ENCODE results near the gene NRP1. TPM values are rescaled to one million over a fixed set of nuclear protein-coding genes. Genes with fewer than 3 reads are reported as not detected.

The NRP1 gene
- total and polyA plus RNA-seq, 8 donors: 79.8 to 203 (median 164) TPM

DNA sequence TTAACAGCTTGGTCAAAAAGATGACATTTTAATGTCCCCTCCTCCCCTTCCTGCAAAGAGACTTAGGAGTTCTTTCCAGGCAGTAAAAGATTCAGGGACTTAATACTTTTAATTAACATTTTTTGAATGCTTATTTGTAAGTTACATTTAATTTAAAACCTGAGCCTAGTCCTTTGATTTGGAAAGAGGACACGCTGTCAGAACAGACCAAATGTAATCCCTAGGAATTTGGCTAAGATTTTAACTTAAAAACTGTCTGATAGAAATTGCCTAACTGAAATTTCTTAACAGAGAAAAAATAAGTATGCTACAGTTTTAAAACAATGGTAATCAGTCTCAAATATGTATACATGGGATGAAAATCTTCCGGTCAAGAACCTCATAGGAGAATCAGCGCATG lies 98.5 kb downstream of the NRP1 start:
- H3K27me3 ChIP-seq: no peaks in the 10 kb centered on the region
- H3K4me1 ChIP-seq: peaks cover 7 to 14% of the 10 kb centered on the region in 2 donors
- ATAC-seq (no peak), DNase-seq (no peak)
- no peaks in the 10 kb centered on the region for H3K36me3 ChIP-seq
- peak overlapping the region; percentile 2 to 20 for H3K27ac ChIP-seq
- intact Hi-C loops (cut with DNase I): no loop called here
- H3K4me3 ChIP-seq: no peak overlapping the region
- H3K9me3 ChIP-seq: no peaks in the 10 kb centered on the region
- TF ChIP-seq CTCF (IDR thresholded peaks at IDR 0.05): no peak

GRCh38 chr10:33235251-33235884 lies 99.1 kb downstream of the NRP1 start:
- ATAC-seq (no peak), DNase-seq (no peak)
- Histone ChIP-seq H3K36me3 (no peaks in the 10 kb centered on the region), H3K9me3 (no peaks in the 10 kb centered on the region), H3K27ac (no peak overlapping the region), H3K27me3 (no peaks in the 10 kb centered on the region), H3K4me1 (peaks cover 4 to 14% of the 10 kb centered on the region in 2 donors), H3K4me3 (no peak overlapping the region)
- intact Hi-C loops (cut with DNase I): no loop called here
- no peak for TF ChIP-seq CTCF (IDR thresholded peaks at IDR 0.05)

GRCh38 chr10:33234831-33235237 lies 99.6 kb downstream of the NRP1 start:
- ATAC-seq (no peak), DNase-seq (no peak)
- Histone ChIP-seq H3K4me1 (peaks cover 7 to 14% of the 10 kb centered on the region in 2 donors), H3K27ac (peak overlapping the region in 1 of 2 donors; percentile 24), H3K36me3 (no peaks in the 10 kb centered on the region), H3K9me3 (no peaks in the 10 kb centered on the region), H3K27me3 (no peaks in the 10 kb centered on the region), H3K4me3 (no peak overlapping the region)
- TF ChIP-seq CTCF (IDR thresholded peaks at IDR 0.05): no peak
- intact Hi-C loops (cut with DNase I): no loop called here

- intact Hi-C loops (cut with DNase I): no loop called here
- ATAC-seq (no peak), DNase-seq (no peak)
- TF ChIP-seq CTCF (IDR thresholded peaks at IDR 0.05): no peak
- Histone ChIP-seq H3K4me3 (no peak overlapping the region), H3K9me3 (no peaks in the 10 kb centered on the region), H3K36me3 (no peaks in the 10 kb centered on the region), H3K4me1 (peaks cover 14 to 17% of the 10 kb centered on the region in 2 donors), H3K27ac (peak overlapping the region in 1 of 2 donors; percentile 37), H3K27me3 (no peaks in the 10 kb centered on the region)
Observed at GRCh38 chr10:33233635-33234034, 100.8 kb downstream of the NRP1 start.

DNA sequence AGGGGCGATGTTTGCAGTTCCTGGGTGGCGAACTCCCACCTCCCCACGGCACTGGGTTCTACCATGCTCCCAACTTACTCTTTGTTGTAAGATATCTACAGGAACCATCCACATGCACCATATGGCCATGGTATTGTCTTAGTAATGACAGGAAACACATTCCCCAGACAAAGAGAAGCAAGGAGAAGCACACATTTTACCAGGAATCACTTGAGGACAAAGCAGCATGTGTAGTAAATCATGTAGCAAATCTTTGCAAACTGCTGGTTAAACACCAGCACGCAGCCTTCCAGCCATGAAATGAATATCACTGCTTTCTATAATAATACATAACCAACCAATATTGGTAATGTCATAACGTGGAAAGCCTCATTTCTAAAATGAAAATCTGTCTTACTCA lies 101.2 kb downstream of the NRP1 start:
- Histone ChIP-seq H3K4me3 (no peak overlapping the region), H3K27ac (peak overlapping the region in 1 of 2 donors; percentile 37)

More for the DNA sequence above, 101.2 kb downstream of the NRP1 start:
- ATAC-seq (no peak), DNase-seq (no peak)
- TF ChIP-seq CTCF (IDR thresholded peaks at IDR 0.05): no peak
- Histone ChIP-seq H3K36me3 (no peaks in the 10 kb centered on the region), H3K27me3 (no peaks in the 10 kb centered on the region), H3K4me1 (peaks cover 12 to 17% of the 10 kb centered on the region in 2 donors), H3K9me3 (no peaks in the 10 kb centered on the region)
- intact Hi-C loops (cut with DNase I): no loop called here
